Measurements from ENCODE around the gene RUNX2.
"Not testable (repeated sequence)": the region's sequence is repeated elsewhere in the genome, so short reads cannot be mapped to it uniquely, and the experiment has no call there.

RUNX2 gene

DNA sequence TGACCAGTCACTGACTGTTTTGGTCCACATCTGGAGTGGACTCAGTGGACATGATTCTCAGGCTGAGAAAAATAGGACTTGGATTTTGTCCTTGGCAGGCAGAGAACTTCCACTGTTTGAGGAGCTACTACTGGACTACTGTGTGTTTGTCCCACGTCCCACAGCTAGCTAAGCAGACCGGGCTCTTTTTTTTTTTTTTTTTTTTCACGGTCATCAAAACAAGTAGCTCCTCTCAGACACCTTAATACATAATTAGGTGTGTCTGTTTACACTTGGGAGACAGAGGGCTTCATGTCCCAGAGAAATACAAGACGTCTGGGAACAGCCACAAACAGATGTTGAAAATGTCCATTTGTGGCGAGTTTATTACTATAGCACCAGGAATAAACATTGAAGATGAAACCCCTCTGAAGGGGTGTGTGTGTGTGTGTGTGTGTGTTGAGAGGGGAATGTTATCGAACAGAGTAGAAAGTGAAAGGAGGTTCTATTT, 204.6 kb downstream of the RUNX2 start:
- no peak for DNase-seq

DNA sequence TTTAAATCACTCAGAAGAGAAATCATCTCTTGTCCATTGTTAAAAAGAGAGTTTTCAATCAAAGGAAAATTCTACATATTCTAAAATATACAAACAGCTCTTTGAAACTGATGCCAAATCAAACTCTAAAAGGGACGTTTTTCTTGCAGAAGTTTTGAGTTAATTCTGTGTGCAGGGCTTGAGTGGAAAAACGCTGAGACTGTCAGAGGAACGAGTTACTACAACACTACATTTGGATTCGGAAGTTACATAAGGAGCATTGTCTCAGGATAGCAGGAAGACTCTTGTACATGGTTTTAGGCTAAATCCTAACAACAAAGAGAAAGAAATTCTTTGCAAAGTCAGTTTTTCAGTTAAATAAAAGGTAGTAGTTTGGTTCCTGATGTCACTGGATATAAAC, 205.3 kb downstream of the RUNX2 start:
- no peak for DNase-seq

DNA sequence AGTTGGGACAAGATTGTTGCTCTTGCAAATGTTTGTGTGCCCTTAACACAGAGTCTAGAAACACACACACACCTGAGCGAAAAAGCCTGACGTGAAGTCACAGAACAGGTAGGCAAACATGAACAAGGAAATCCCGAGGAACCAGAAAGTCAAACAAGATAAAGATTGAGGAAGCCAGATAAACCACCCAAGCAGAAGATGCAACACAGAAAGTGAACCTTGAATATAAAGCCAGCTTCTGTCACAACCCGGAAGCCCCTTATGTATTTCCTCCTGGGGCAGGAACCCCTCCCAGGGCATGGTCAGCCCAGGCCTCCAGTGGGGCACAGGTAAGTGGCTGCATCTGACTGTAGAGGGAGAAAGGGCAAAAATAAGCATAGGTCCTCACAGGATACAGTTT, 207.8 kb downstream of the RUNX2 start:
- DNase-seq, result no peak

DNA sequence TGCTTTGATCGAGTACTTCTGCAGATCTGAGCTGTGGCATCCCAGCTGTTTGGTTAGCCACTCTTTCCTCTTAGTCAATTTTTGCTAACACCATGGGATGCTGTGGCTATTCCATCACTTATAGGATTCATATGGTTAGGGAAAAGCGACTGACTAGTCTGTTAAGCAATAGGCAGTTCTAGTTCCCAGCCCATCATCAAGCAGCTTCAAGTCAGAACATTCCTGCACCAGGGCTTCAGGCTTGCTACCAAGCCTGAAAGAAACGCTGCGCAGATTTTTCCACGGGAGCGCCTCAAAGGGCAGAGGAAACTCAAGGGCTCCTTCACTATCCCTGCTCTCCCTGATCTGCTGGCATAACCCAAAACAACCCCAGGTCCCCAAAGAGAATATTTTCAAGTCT, 209.4 kb downstream of the RUNX2 start:
- no peak for DNase-seq

DNA sequence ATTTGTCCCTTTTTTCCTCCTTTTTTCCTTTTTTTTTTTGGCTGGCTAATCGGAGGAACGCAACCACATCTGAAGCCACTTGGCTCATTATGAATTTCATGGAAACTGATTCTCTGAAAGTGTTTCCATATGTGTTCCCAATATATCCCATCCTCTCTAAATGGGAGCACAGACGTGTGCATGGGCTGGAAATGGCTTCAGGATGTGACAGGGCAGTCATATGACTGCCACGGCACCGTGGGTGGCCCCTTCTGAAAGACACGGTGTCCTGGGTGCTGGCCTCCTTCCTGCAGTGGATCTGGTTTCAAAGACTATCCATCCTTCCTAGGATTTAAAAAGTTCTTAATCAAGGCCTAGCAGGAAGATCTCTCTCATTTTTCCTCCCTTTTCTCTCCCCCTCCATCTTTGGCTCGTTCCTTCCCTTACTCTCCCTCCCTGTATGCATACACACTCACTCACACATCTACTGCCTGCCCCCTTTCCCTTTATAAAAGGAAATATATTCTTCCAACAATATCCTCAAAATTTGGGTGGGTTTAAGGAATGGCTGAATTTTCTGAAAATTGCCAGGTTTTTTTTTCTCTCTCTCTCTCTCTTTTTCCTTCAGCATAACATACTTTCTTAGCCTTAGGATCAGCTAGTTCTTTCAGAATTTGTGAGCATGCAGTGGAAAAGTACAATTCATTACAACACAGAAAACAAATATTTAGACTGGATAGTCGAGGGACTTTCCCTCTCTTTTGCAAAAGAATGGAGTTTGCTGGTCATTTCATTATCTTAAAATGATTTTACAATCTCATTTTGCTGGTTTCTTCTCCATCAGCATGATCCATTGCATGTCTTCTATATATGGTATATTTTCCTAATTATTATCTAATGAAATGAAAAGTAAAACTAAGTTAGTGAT, 210.8 kb downstream of the RUNX2 start:
- no peak for DNase-seq

DNA sequence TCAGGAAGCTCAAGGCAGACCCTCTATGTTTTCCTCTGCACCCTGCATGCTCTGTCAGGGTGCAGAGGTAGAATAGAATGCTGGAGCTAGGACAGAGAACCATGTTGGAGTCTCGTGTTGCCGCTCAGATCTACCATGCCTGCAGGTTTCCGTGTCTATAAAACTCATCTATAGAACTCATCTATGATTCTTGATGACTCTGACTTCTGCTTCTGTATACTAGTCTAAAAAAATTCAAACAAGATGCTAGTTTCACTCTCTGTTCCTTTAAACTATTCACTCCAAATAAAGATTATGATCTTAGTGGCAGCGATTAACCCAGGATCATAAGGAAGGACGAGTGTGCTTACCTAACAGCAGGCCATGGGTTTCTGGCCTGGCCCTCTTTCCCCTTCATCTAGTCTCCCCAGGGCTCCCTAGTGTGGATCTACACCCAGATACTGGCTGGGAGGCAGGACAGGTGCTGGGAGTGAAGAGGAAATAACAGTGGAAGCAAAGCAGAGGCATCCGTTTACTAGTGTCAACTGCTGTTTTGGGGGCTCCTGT, 212.3 kb downstream of the RUNX2 start:
- peak; percentile 38 for DNase-seq

DNA sequence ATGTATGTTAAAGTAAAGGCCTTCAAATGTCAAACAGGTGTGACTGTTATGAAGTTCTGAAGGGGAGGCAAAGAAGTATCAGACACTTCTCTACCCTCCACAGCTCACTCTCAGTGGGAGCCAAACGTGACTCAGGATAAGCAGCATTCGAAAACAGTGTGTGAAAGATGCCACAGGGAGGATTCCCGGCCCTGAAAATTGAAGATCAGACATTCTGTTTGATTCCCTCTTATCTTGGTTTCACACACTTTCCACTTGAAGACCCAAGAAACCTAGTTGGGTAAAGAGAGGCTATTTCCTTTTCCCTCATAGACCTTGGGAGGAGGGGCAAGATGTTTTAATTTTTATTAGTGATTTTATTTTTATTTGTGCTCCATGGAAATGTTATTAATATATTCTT, 213.8 kb downstream of the RUNX2 start:
- DNase-seq, result no peak

DNA sequence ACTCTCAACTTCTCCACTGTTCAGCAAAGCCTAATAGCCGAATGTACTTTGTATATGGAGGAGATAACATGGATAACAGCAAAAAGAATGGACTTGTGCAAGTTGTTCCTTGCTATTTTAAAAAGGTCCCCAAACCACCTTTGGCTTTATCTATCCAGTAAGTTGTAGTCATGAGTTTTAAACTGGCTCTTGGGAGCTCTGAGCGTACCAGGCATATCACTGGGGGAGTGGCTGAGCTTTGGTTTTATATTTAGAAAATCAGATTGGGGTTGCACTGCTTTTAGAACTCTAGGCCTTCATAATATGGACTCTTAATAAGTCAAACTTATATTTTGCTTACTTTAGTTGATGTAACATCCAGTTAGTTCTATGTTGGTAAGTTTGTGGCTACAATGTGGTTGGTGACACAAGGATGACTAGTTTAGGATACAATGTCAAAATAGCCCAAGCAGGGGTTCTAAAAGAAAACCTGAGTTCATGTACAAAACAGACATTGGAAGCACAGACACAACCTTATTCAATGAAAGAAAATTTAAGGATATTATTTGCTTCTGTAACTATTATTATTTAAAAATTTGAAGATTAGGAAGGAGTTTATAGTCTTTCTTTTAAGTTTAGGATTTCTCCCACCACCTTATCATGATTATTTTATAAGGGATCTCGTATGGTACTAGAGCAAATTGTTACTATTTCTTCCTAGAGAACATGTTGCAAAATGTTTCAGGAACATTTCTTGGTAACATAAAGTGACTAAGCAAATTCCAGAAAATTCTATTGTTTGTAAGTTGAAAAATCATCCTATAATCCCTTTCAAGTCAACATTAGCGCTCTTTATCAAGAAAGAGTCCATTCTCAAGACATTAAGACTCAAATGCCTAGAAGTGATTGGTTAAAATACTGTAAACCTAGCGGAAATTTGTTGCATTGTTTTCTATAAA, 215.4 kb downstream of the RUNX2 start:
- peak; percentile 19 for DNase-seq

DNA sequence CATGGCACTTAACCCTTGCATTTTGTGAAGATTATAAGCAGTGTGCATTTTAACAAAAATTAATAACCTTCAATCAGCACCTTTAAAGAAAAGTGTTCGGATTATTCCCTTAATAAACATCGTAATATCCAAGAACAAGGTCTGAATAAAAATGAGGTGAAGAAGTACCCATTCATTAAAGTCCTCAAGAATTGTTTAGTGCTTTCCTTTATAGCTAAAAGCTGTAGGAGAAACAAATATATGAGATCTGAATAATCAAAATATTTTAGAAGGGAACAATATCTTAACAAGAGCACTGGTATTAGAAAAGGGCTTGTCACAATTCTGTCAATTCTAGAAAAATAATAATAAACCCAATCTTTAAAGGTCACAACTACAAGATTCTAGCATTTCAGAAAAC, 217.3 kb downstream of the RUNX2 start:
- DNase-seq, result no peak

DNA sequence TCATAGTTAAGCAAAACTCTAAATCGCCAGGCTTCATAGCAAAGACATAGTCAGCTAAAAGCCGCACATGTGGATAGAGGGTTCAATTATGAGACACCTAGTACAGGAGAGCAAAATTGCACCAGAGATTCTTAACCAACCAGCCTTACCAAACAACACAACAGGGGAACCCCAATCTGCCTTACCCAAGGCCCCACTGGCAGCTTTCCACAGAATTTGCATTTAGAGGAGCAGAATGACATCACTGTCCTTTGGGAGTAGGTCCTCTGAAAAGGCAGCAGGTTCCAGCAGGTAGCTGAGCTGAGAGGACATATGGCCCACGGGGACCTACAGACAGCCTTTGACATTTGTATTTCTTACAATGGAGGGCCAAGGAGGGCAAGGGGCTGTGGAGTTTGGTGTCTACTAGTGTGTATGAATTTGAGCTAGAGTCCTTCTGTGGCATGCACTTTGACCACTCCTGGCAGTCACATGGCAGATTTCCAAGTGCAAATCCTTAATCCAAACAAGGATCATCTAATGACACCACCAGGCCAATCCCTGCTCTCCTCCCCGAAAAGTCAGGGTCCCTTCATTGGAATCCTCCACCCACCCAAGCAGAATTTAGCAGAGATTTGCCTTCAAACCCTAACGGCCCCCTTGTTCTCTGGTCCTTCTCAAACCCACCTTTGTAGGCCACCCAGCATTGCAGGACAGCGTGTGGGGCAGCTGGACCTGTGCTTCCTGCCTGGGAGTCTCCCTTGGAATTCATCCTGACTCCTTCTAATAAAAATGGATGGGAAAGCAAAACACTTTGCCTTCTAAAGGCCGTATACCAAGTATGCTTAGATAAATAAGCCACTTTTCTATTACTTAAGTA, 220.8 kb downstream of the RUNX2 start:
- no peak for DNase-seq

DNA sequence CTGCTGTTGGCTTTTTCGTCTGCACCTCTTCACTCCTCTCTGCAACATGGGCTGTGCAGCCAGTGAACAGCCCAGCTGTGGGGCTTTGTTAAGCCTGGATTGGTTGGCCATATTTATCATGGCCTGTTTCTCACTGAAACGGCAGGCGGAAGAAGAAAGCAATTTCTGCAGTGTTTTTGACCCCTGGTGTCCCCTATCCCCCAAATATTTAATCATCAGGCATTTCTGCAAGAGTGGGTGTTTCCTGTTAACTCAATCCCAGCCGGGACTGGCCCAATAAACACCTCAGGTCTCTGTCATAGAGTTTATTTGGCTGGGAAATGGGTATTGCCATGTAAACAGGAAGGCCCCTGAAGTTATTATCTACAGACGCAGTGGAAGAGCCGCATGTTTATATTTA, 224.4 kb downstream of the RUNX2 start:
- DNase-seq, result no peak

DNA sequence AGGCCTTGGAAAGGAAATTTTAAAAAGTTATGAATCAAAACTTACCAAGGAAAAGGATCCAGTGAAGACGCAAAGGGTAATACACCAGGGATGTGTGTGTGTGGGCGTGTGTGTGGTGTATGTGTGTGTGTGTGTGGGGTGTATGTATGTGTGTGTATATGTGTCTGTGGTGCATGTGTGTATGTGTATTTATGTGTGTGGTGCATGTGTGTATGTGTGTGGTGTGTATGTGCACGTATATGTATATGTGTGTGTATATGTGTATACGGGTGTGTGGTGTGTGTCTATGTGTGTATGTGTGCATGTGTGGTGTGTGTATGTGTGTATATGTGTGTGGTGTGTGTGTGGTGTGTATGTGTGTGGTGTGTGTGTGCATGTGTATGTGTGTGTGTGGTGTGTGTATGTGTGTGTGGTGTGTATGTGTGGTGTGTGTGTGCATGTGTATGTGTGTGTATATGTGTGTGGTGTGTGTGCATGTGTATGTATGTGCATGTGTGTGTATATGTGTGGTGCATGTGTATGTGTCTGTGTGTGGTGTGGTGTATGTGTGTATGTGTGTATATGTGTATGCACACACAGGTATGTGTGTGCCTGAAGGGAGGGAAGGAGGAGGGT, 225.7 kb downstream of the RUNX2 start:
- DNase-seq, result no peak

DNA sequence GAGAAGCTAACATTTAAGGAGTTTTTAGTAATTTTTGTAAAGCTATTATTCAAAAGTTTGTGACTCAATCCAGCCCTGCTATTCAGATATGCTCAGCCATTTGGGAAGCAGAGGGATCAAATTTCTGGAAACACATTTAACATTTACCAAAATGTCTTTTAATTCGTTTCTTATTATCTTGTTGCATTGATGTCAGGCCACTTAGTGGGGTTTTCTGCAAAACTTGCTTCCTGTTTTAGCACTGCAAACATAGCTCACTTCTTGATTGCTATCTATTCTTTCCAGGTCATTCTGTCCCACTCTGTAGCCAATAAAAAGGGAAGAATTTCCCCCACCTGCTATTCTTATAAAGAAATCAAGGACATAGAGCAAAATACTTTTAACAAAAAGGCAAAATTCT, 226.5 kb downstream of the RUNX2 start:
- DNase-seq, result no peak

DNA sequence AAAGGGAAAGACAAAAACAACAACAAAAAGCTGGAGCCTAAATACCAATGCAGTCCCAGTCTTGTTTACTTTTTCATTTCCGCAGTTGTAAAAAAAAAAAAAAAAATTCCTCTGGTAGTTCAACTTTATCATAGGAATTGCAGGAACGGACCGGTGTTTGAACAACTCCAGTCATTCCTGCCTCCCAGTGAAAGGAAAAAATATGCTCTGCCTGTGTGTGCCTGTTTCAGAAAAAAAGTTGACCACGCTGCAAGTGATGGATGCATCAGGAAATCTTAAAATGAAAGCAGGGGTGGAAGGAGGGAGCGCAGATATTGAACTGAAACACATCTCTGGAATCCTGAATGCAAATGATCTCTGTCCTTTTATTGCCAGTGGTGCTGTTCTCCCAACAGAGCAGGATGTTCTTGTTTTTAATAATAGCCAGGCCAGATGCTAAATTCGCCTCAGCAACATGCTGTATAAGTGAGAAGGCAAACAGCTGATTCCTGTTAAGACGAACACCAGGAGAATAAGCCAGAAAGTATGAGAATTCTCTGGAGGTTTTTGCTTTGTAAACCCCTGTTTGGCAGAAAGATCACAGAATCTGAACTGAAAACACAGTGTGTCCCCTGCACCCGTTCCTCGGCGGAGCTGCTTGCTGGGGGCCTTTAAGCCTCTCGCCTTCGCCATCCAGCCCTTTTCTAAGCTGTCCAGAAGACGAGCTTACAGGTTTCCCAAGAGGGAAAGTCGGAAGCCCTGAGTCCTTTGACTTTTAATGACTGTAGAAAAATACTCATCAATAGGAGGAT, 228.0 kb downstream of the RUNX2 start:
- no peak for DNase-seq

DNA sequence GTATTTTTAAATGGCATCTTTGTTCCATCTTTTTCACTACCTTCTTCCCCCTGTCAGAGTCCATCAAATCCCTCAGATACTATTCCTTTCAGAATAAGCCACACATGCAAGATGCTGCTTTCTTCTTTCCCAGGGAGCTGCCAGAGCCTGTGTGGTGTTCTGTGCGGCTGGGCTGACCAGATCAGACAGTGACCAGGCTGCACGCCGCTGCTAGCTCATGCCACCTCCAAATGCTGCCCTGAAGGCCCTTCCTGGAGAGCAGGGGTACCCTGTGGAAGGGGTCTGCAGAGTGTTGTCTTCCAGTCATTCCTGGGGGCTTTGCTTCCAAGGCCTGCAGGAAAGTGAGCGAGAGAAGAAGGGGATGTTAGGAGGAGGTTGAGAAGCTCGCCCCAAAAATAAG, 228.7 kb downstream of the RUNX2 start:
- DNase-seq, result no peak

DNA sequence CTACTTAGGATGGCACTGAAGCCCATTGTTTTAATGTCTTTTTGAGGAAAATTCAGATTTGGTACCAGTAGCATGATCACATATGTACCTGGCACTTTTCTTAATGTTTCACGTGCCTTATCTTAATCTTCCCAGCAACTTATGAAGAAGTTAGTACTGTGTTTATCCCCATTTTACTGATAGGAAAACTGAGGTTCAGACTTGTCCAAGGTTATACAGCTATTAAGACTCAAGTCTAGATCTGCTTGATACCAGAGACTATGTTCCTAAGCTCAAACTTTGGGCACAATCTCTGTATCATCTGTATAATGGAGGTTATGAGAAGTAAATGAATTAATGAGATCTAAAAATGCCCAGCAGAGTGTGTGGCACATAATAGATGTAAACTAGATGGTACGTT, 229.3 kb downstream of the RUNX2 start:
- no peak for DNase-seq

DNA sequence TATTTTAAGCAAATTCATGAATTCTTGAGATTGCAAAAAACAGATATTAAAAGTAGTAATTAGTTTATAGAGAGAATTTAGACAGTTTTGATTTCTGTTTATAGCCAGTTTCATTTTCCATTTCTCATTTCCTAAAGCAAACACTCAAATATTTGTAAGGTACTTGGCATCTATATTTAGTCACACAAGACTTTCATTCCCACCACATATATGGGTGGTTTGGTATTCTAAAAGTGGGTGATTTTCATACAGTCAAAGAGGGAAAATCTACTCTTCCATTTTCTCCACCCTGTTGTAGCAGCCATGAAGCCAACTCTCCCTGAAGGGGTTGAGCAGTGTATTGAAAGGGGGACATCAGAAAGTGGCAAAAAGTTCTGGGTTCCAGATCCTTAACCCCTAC, 230.7 kb downstream of the RUNX2 start:
- DNase-seq, result no peak

DNA sequence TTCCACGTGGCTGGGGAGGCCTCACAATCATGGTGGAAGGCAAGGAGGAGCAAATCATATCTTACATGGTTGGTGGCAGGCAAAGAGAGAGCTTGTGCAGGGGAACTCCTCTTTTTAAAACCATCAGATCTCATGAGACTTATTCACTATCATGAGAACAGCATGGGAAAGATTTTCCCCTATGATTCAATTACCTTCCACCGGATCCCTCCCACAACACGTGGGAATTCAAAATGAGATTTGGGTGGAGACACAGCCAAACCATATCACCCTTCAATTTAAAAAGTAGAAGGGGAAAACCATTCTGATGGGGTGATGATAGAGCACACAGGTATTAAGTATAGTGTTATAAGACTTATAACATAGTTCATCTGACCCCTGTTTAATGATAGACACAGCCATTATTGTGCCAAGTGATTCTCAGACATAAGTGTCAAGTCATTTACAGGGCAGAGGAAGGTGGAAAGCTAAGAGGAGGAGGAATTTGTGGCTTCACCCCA, 232.2 kb downstream of the RUNX2 start:
- DNase-seq, result not testable (repeated sequence)

DNA sequence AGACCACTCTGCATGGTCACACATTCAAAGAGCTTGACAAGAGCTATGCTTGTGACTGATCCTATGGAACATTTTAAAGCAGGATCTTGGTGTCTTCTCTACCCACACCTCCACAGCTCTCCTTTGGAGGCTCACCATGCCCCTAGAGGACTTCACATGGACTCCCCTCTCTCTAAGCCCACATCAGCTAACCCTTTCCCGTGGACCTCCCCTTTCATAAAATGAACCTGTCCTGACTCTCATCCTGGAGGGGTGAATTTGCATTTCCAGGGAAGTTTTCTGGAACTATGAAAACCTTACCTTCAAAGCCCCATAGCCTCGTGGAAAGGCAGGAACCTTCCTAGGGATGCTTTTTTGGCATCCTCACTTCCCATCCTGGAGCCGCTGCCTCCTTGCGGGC, 234.0 kb downstream of the RUNX2 start:
- DNase-seq, result no peak

DNA sequence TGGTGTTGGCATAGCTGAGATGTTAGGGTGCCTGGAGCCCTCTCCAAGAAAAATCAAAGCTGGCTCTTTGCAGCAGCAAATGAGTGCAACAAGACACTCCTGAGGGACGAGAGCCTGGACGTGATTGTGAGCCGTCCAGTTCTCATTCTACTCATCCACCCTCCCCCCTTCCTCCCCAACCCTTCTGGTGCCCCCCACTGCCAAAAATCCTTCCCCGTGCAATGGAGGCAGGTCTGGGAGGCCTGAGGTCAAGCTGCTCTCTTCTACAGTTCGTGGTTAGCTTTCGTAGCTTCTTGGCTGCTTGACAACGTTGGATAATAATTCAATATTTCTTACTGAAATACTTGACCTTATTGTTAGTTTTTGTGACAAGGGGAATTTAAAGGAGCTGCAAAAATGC, 234.9 kb downstream of the RUNX2 start:
- no peak for DNase-seq

DNA sequence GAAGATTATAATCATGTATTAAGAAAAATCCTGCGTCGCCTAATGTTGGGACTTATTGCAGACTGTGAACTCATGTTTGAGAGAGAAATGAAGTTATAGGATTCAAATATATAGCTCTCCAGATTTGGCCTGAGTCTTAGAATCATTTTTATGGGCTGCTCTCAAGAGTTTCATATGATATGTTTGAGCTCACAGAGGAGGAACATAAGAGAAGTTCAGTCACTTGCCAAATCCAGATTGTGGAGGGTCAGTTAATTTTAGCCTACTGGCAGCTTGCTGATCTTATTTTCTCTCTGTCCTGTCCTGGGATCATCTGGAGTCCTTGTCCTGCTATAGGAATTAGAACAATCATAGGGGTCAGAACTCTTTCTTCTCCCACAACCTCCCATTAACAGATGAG, 235.7 kb downstream of the RUNX2 start:
- no peak for DNase-seq
